Measurements from ENCODE around the gene OR5C1. TPM values are rescaled to one million over a fixed set of nuclear protein-coding genes. Genes with fewer than 3 reads are reported as not detected.

The OR5C1 gene
- total RNA-seq, 6 experiments from 2014 or later, result not detected

DNA sequence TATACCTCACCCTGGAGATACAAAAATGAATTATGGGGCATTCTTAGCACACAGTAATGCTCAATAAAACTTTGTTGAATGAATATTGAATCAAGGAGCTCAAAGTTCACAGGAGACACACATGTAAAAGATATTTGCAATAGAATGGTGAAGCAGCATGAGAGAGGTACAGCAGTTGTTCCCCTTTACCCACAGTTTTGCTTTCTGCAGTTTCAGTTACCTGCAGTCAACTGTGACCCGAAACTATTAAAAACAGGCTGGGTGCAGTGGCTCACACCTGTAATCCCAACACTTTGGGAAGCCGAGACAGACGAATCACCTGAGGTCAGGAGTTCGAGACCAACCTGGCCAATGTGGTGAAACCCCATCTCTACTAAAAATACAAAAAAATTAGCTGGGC lies 2.4 kb upstream of the OR5C1 start:
- ATAC-seq, result no peak
- intact Hi-C loops (cut with DNase I), result no loop called here
- no peak overlapping the region for H3K4me3 ChIP-seq
- TF ChIP-seq POLR2A (IDR thresholded peaks at IDR 0.05), result no peak
- TF ChIP-seq, protein P1, sequence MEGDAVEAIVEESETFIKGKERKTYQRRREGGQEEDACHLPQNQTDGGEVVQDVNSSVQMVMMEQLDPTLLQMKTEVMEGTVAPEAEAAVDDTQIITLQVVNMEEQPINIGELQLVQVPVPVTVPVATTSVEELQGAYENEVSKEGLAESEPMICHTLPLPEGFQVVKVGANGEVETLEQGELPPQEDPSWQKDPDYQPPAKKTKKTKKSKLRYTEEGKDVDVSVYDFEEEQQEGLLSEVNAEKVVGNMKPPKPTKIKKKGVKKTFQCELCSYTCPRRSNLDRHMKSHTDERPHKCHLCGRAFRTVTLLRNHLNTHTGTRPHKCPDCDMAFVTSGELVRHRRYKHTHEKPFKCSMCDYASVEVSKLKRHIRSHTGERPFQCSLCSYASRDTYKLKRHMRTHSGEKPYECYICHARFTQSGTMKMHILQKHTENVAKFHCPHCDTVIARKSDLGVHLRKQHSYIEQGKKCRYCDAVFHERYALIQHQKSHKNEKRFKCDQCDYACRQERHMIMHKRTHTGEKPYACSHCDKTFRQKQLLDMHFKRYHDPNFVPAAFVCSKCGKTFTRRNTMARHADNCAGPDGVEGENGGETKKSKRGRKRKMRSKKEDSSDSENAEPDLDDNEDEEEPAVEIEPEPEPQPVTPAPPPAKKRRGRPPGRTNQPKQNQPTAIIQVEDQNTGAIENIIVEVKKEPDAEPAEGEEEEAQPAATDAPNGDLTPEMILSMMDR (IDR thresholded peaks at IDR 0.05), result no peak
- no peaks in the 10 kb centered on the region for H3K9me3 ChIP-seq
- no peaks in the 10 kb centered on the region for H3K36me3 ChIP-seq
- no peaks in the 10 kb centered on the region for H3K27me3 ChIP-seq
- WGBS (ENCODE audit: insufficient coverage, low coverage, low lambda C conversion rate, missing lambda C conversion rate), result 74% methylated on average over 3 of the region's 4 CpGs
- H3K27ac ChIP-seq, result no peak overlapping the region
- no peaks in the 10 kb centered on the region for H3K4me1 ChIP-seq
- no peak for DNase-seq

- DNase-seq, result no peak
- 91% methylated on average over 7 of the region's 28 CpGs for WGBS (ENCODE audit: insufficient coverage, low coverage, low lambda C conversion rate, missing lambda C conversion rate)
- ATAC-seq, result no peak
- Histone ChIP-seq H3K36me3 (no peaks in the 10 kb centered on the region), H3K9me3 (no peaks in the 10 kb centered on the region), H3K27me3 (no peaks in the 10 kb centered on the region), H3K4me1 (no peaks in the 10 kb centered on the region), H3K4me3 (no peak overlapping the region), H3K27ac (no peak overlapping the region)
- TF ChIP-seq, protein P1 (IDR thresholded peaks at IDR 0.05), result no peak
- intact Hi-C loops (cut with DNase I), result no loop called here
Measured at GRCh38 chr9:122789256-122790046, 718 bp downstream of the OR5C1 start.

DNA sequence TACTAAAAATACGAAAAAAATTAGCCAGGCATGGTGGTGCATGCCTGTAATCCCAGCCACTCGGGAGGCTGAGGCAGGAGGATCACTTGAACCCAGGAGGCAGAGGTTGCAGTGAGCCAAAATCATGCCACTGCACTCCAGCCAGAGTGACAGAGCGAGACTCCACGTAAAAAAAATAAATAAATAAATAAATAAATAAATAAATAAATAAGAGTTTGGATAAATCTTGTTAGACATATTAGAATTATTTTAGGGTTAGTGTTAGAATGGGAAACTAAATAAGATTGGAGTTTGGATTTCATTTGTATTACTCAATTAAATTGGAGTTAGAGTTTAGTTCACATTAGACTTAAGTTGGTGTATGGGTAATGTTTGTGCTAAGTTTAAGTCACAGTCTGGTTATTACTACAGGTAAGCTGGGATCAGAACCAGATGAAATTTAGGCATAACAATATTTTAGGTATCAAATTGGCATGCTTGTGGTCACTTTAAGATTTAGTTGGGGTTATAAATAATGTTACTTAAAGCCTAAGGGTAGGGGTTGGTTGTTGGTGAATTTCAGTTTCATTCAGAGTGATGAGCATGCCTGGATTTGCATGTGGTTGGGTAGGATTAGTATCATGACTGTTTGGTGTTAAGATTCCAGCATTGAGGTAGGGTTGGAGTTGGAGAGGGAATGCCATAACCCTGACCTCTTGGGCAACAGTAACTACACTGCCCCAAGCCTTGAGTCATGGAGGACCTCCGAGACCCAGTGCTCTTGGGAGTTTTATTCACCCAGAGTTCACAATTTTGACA lies 3.3 kb downstream of the OR5C1 start:
- ATAC-seq, result no peak
- no peak overlapping the region for H3K4me3 ChIP-seq
- no peak overlapping the region for H3K27ac ChIP-seq
- DNase-seq, result no peak
- no peaks in the 10 kb centered on the region for H3K36me3 ChIP-seq
- H3K4me1 ChIP-seq, result no peaks in the 10 kb centered on the region
- 92% methylated on average over 5 of the region's 5 CpGs for WGBS (ENCODE audit: insufficient coverage, low coverage, low lambda C conversion rate, missing lambda C conversion rate)
- no peak for TF ChIP-seq POLR2A (IDR thresholded peaks at IDR 0.05)
- TF ChIP-seq, protein P1 (IDR thresholded peaks at IDR 0.05), result no peak
- intact Hi-C loops (cut with DNase I), result no loop called here
- H3K27me3 ChIP-seq, result no peaks in the 10 kb centered on the region
- H3K9me3 ChIP-seq, result no peaks in the 10 kb centered on the region

- Histone ChIP-seq H3K4me1 (no peaks in the 10 kb centered on the region), H3K9me3 (no peaks in the 10 kb centered on the region), H3K27ac (no peak overlapping the region), H3K27me3 (no peaks in the 10 kb centered on the region), H3K36me3 (no peaks in the 10 kb centered on the region), H3K4me3 (no peak overlapping the region)
- 66% methylated on average over 3 of the region's 6 CpGs for WGBS (ENCODE audit: insufficient coverage, low coverage, low lambda C conversion rate, missing lambda C conversion rate)
- no peak for ATAC-seq
- DNase-seq, result no peak
- TF ChIP-seq, protein P1 (IDR thresholded peaks at IDR 0.05), result no peak
- no peak for TF ChIP-seq POLR2A (IDR thresholded peaks at IDR 0.05)
- intact Hi-C loops (cut with DNase I), result no loop called here
Measured at GRCh38 chr9:122797316-122798063, 8.8 kb downstream of the OR5C1 start.
